GM12865 (cell line): Measurements from ENCODE around the gene TAOK3.
A peak's percentile ranks its signal among the peaks of the same experiment; 100 is the strongest.

ENCODE experiments used
- DNase-seq: peaks from one replicate; pipeline ENCODE4 v3.0.0; 2010; ENCODE audit warnings: low read depth
- H3K4me3 ChIP-seq: 2 replicates; pipeline ENCODE4 v1.5.1; 2011; ENCODE audit warnings: mild to moderate bottlenecking, low read depth, low read length, control low read depth
- TF ChIP-seq, protein P1 (sequence below): IDR thresholded peaks from 2 replicates; pipeline ENCODE4 v1.5.1; 2011; ENCODE audit warnings: low read length, control low read depth, low read depth, inconsistent platforms; ENCODE audit not compliant: insufficient read depth; ENCODE audit errors: missing control alignments

TAOK3 gene

DNA sequence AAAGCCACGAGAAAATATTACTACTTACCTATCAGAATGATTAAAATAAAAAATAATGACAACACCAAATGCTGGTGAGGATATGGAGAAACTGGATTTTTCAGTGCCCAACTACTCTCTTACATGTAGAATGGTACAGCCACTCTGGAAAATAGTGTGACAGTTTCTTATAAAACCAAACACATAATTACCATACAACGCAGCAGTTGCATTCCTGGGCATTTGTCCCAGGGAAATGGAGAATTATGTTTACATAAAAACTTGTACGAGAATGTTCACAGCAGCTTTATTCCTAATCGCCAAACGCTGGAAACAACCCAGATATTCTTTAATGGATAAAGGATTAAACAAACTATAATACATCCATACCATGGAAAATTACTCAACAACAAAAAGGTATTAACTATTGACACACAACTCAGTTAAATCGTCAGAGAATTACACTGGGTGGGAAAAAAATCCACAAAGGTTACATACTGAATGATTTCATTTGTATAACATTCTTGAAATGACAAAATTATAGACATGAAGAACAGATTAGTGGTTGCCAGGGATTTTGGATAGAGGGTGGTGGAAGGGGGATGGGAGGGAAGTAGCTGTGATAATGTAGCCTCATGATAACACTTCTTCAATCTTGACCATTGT lies 35.4 kb downstream of the TAOK3 start:
- no peak overlapping the region for H3K4me3 ChIP-seq
- no peak for DNase-seq
- TF ChIP-seq, protein P1, sequence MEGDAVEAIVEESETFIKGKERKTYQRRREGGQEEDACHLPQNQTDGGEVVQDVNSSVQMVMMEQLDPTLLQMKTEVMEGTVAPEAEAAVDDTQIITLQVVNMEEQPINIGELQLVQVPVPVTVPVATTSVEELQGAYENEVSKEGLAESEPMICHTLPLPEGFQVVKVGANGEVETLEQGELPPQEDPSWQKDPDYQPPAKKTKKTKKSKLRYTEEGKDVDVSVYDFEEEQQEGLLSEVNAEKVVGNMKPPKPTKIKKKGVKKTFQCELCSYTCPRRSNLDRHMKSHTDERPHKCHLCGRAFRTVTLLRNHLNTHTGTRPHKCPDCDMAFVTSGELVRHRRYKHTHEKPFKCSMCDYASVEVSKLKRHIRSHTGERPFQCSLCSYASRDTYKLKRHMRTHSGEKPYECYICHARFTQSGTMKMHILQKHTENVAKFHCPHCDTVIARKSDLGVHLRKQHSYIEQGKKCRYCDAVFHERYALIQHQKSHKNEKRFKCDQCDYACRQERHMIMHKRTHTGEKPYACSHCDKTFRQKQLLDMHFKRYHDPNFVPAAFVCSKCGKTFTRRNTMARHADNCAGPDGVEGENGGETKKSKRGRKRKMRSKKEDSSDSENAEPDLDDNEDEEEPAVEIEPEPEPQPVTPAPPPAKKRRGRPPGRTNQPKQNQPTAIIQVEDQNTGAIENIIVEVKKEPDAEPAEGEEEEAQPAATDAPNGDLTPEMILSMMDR, result no peak

DNA sequence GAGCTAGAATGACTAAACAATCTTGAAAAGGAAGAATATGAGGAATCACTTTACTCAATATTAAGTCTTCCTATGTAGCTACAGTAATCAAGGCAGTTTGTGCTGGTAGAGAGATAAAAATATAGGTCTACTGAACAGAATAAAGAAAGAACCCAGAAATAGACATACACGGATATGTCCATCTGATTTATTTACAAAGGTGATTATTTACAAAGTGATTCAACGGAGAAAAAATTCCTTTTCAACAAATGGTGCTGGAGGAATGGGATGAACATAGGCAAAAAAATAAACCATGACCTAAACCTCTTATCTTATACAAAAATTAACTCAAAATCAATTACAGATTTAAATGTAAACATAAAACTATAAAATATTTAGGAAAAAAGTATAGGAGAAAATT lies 36.6 kb downstream of the TAOK3 start:
- no peak overlapping the region for H3K4me3 ChIP-seq
- TF ChIP-seq, protein P1, result no peak
- no peak for DNase-seq

- DNase-seq, result no peak
- TF ChIP-seq, protein P1, result no peak
- no peak overlapping the region for H3K4me3 ChIP-seq
These were observed 37.7 kb downstream of the TAOK3 start for GRCh38 chr12:118334939-118335567.

- DNase-seq, result no peak
- H3K4me3 ChIP-seq, result no peak overlapping the region
- TF ChIP-seq, protein P1, result no peak
These were observed 38.5 kb downstream of the TAOK3 start for GRCh38 chr12:118334241-118334640.

DNA sequence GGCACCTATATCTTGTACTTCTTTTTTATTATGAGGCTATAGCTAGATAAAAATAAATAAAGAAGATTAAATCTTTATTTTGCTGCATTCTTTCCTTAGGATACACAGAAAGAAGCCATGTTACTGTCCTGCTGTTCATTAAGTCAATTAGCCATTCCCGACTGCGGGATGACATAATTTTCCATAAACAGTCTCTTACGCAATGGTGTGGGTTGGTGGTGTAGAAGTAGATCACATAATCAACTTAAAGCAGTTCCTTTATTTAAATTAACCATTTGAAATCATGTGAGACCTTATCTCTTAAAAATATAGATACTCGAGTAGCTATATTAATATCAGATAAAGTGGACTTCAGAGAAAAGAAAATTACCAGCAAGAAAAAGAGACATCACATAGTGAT lies 40.2 kb downstream of the TAOK3 start:
- DNase-seq, result no peak
- H3K4me3 ChIP-seq, result no peak overlapping the region
- TF ChIP-seq, protein P1, result no peak

- H3K4me3 ChIP-seq, result no peak overlapping the region
- peak; percentile 61 for DNase-seq
- TF ChIP-seq, protein P1, result no peak
These were observed 42.2 kb downstream of the TAOK3 start for GRCh38 chr12:118330421-118331018.
